Endothelial cell of umbilical vein (primary cell): Measurements from ENCODE around the gene PPP1R13L. TPM values are rescaled to one million over a fixed set of nuclear protein-coding genes. Genes with fewer than 3 reads are reported as not detected.

ENCODE experiments used
- BruUV-seq: library from RNA; stranded (reverse); fragments of 400-500 nt; replicated peaks from 2 replicates; lab custom pipeline; 2021; lab: Mats Ljungman, UMichigan
- CTCF ChIA-PET: fragments of 300-600, 350-600 bp; sonication (Branson Sonifier 250); formaldehyde crosslinking; loops from one replicate; lab custom pipeline; 2021; ENCODE audit warnings: antibody characterized with exemption, inconsistent platforms; lab: Charles Lee
- POLR2A ChIA-PET: fragments of 300-600, 350-600 bp; sonication (Branson Sonifier 250); formaldehyde crosslinking; loops from one replicate; lab custom pipeline; 2021; ENCODE audit warnings: antibody characterized with exemption, inconsistent platforms; lab: Charles Lee
- DNase-seq: peaks from one replicate; pipeline ENCODE4 v3.0.0-alpha.2; 2011; ENCODE audit warnings: low read depth, low spot score
- FAIRE-seq: peaks from 2 replicates; lab custom pipeline; 2011; peaks lifted over from hg19 to GRCh38; lab: Jason Lieb, UNC
- H2AFZ ChIP-seq: 2 replicates; pipeline ENCODE4 v1.6.0; 2012; ENCODE audit warnings: low read depth, low read length, control low read depth, inconsistent platforms
- H3K27ac ChIP-seq: 2 replicates; pipeline ENCODE4 v1.5.1; 2011; ENCODE audit warnings: low read depth, mild to moderate bottlenecking, control low read depth, low read length, moderate library complexity; ENCODE audit not compliant: insufficient read depth
- H3K27me3 ChIP-seq, 2 experiments: 2 replicates each; pipeline versions ENCODE4 v1.6.0 to v1.6.1; 2011; ENCODE audit warnings: low read length in 2 of 2, mixed read lengths in 1 of 2; ENCODE audit not compliant: control insufficient read depth in 2 of 2, insufficient read depth in 2 of 2
- H3K36me3 ChIP-seq, 2 experiments: 2 replicates in 1 of 2; 3 replicates in 1 of 2; pipeline ENCODE4 v1.5.1; 2011; ENCODE audit warnings: low read length in 2 of 2, mild to moderate bottlenecking in 1 of 2, moderate library complexity in 1 of 2; ENCODE audit not compliant: control insufficient read depth in 2 of 2, insufficient read depth in 2 of 2; ENCODE audit errors: extremely low read depth in 1 of 2
- H3K4me1 ChIP-seq: 3 replicates; pipeline ENCODE4 v1.5.1; 2011; ENCODE audit warnings: mild to moderate bottlenecking, low read length; ENCODE audit not compliant: control insufficient read depth, insufficient read depth; ENCODE audit errors: extremely low read depth
- H3K4me2 ChIP-seq: 2 replicates; pipeline ENCODE4 v1.6.1; 2011; ENCODE audit warnings: low read length, control low read depth, mixed read lengths; ENCODE audit not compliant: insufficient read depth
- H3K4me3 ChIP-seq, 3 experiments: fragments of 200-600 bp in 1 of 3; sonication (generic), shearing (Covaris generic) in 1 of 3; replicated peaks in 1 of 3; 2 replicates each; pipeline ENCODE4 v1.5.1; 2011 to 2016; ENCODE audit warnings: control low read depth in 3 of 3, low read length in 3 of 3, mild to moderate bottlenecking in 2 of 3, inconsistent platforms in 1 of 3, low read depth in 1 of 3, moderate library complexity in 1 of 3; ENCODE audit not compliant: insufficient read depth in 1 of 3
- H3K79me2 ChIP-seq: 2 replicates; pipeline ENCODE4 v1.6.0; 2012; ENCODE audit warnings: low read length, inconsistent platforms; ENCODE audit not compliant: control insufficient read depth, insufficient read depth
- H3K9ac ChIP-seq: replicated peaks from 2 replicates; pipeline ENCODE3; 2011; ENCODE audit warnings: low read length, control low read depth; ENCODE audit not compliant: insufficient read depth; ENCODE audit errors: extremely low read depth
- H3K9me1 ChIP-seq: replicated peaks from 3 replicates; pipeline ENCODE4 v1.6.0; 2011; ENCODE audit warnings: mild to moderate bottlenecking, low read length; ENCODE audit not compliant: control insufficient read depth, insufficient read depth; ENCODE audit errors: extremely low read depth
- H3K9me3 ChIP-seq: replicated peaks from 2 replicates; pipeline ENCODE4 v1.5.1; 2012; ENCODE audit warnings: low read length, inconsistent platforms; ENCODE audit not compliant: control insufficient read depth, insufficient read depth
- H4K20me1 ChIP-seq: replicated peaks from 2 replicates; pipeline ENCODE3; 2011; ENCODE audit warnings: mild to moderate bottlenecking, low read length; ENCODE audit not compliant: control insufficient read depth, insufficient read depth; ENCODE audit errors: extremely low read depth
- EZH2 ChIP-seq: IDR thresholded peaks from 2 replicates; pipeline ENCODE4 v1.6.1; 2012; ENCODE audit warnings: borderline replicate concordance, low read depth, mild to moderate bottlenecking, moderate library complexity, low read length, inconsistent platforms; ENCODE audit not compliant: severe bottlenecking
- FOS ChIP-seq: IDR thresholded peaks from 2 replicates; pipeline ENCODE4 v1.6.1; 2011; ENCODE audit warnings: mild to moderate bottlenecking, low read length, moderate library complexity, borderline replicate concordance; ENCODE audit not compliant: insufficient read depth
- GATA2 ChIP-seq: IDR thresholded peaks from 2 replicates; pipeline ENCODE4 v1.7.0; 2011; ENCODE audit warnings: low read depth, mild to moderate bottlenecking, moderate library complexity, mixed read lengths, low read length; ENCODE audit not compliant: insufficient read length, insufficient read depth
- JUN ChIP-seq: IDR thresholded peaks from 2 replicates; pipeline ENCODE4 v1.6.1; 2011; ENCODE audit warnings: borderline replicate concordance, low read depth; ENCODE audit not compliant: insufficient read length, insufficient read depth
- MYC ChIP-seq: IDR thresholded peaks from one replicate; pipeline ENCODE4 v1.6.1; 2011; ENCODE audit warnings: mild to moderate bottlenecking, low read depth, low read length
- POLR2A ChIP-seq: IDR thresholded peaks from 2 replicates; pipeline ENCODE4 v1.6.1; 2012; ENCODE audit warnings: low read depth, mild to moderate bottlenecking, control low read depth, low read length
- POLR2AphosphoS5 ChIP-seq: IDR thresholded peaks from 2 replicates; pipeline ENCODE4 v1.6.1; 2012; ENCODE audit warnings: low read depth, mild to moderate bottlenecking, control low read depth, low read length, moderate library complexity; ENCODE audit not compliant: insufficient read depth
- dilution Hi-C: fragments of 300-500 bp; cut with MboI; formaldehyde crosslinking; loops from one replicate; pipeline ENCODE4 v1.15.0; 2019; ENCODE audit warnings: low sequenced_read_pairs; ENCODE audit not compliant: extremely low pct_ligation_motif_present
- intact Hi-C: fragments of 100-400 bp; cut with micrococcal nuclease; formaldehyde crosslinking; loops from one replicate; pipeline ENCODE4 v1.10.0; 2022
- polyA plus RNA-seq, 4 experiments: library from polyadenylated mRNA; depleted of rRNA in 3 of 4; stranded (reverse) in 3 of 4; unstranded in 1 of 4; fragments of >200 nt; gene quantifications; 2 replicates each; pipeline versions ENCODE4 v1.2.1 to v1.2.3, GENCODE V29; 2011 to 2012; ENCODE audit warnings: missing spikeins in 1 of 4
- total RNA-seq: library from RNA; stranded (reverse); gene quantifications from 2 replicates; pipeline ENCODE4 v1.2.3, GENCODE V29; 2021
- TF ChIP-seq, protein P1 (sequence below), 2 donors: IDR thresholded peaks; 1 replicate in 1 of 2; 2 replicates in 1 of 2; pipeline ENCODE4 v1.5.1; 2011; ENCODE audit warnings: low read length in 2 of 2, mild to moderate bottlenecking in 2 of 2, moderate library complexity in 2 of 2, control low read depth in 1 of 2, inconsistent platforms in 1 of 2, low read depth in 1 of 2; ENCODE audit not compliant: insufficient read depth in 1 of 2; ENCODE audit errors: extremely low read depth in 1 of 2
- TF ChIP-seq, protein P2 (sequence below): IDR thresholded peaks from 2 replicates; pipeline ENCODE4 v1.6.1; 2011; ENCODE audit not compliant: insufficient read depth, insufficient read length

The PPP1R13L gene
- total and polyA plus RNA-seq, 2 donors (not counting 3 experiments of a cell fraction or from before 2014, with no cell fraction given), result 28.5 to 77.4 TPM

DNA sequence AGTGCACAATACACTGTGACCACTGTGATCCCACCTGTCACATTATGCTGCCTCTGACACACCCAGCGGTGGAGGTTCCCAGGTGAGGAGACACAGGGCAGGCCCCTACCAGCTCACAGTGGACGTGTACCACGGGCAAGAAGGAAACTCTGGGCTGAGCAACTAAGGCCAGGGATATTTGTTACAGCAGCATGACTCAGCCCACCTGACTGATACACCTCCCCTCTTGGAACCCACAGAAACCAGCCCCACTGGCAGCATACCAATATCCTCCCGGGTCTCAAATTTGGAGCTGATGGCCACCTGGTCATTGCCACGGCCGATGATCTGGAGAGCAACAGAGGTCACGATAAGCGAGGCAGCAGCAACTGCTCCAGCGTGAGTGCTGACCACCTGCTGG is 49.5 kb downstream of the PPP1R13L start:
- POLR2A ChIA-PET, result no interaction called here
- dilution Hi-C loops (no loop called here), intact Hi-C loops (no loop called here)
- TF ChIP-seq POLR2A, result no peak
- TF ChIP-seq POLR2AphosphoS5, result no peak
- TF ChIP-seq, protein P1, sequence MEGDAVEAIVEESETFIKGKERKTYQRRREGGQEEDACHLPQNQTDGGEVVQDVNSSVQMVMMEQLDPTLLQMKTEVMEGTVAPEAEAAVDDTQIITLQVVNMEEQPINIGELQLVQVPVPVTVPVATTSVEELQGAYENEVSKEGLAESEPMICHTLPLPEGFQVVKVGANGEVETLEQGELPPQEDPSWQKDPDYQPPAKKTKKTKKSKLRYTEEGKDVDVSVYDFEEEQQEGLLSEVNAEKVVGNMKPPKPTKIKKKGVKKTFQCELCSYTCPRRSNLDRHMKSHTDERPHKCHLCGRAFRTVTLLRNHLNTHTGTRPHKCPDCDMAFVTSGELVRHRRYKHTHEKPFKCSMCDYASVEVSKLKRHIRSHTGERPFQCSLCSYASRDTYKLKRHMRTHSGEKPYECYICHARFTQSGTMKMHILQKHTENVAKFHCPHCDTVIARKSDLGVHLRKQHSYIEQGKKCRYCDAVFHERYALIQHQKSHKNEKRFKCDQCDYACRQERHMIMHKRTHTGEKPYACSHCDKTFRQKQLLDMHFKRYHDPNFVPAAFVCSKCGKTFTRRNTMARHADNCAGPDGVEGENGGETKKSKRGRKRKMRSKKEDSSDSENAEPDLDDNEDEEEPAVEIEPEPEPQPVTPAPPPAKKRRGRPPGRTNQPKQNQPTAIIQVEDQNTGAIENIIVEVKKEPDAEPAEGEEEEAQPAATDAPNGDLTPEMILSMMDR (IDR thresholded peaks at IDR 0.05; ENCODE audit: extremely low read depth in 1 of 2, insufficient read depth in 1 of 2, low read depth in 1 of 2, low read length in 2 of 2), result no peak
- TF ChIP-seq GATA2, result no peak
- no peak for TF ChIP-seq FOS
- TF ChIP-seq, protein P2, sequence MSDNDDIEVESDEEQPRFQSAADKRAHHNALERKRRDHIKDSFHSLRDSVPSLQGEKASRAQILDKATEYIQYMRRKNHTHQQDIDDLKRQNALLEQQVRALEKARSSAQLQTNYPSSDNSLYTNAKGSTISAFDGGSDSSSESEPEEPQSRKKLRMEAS, result no peak
- TF ChIP-seq MYC, result no peak
- TF ChIP-seq JUN, result no peak
- no peak for TF ChIP-seq EZH2
- Histone ChIP-seq H2AFZ (no peak overlapping the region), H3K36me3 (peaks cover 7 to 46% of the 10 kb centered on the region in 2 experiments), H3K79me2 (no peaks in the 10 kb centered on the region), H3K9me3 (no peaks in the 10 kb centered on the region), H3K4me3 (no peak overlapping the region), H4K20me1 (no peaks in the 10 kb centered on the region), H3K9ac (no peak overlapping the region), H3K4me2 (no peak overlapping the region), H3K4me1 (no peaks in the 10 kb centered on the region), H3K27ac (no peak overlapping the region), H3K27me3 (no peaks in the 10 kb centered on the region), H3K9me1 (no peaks in the 10 kb centered on the region)
- FAIRE-seq (no peak), DNase-seq (no peak)
- CTCF ChIA-PET, result no interaction called here
- BruUV-seq, result no TSS peak
